Measurements from ENCODE around the gene ZFP3.
"Not testable (repeated sequence)": the region's sequence is repeated elsewhere in the genome, so short reads cannot be mapped to it uniquely, and the experiment has no call there.

- TF ChIP-seq YY1 (IDR thresholded peaks at IDR 0.05; ENCODE audit: insufficient read depth, insufficient read length); SUZ12 (IDR thresholded peaks at IDR 0.05; ENCODE audit: extremely low read depth, insufficient read depth, insufficient read length): not testable (repeated sequence)
Measured at GRCh38 chr17:5124125-5124760, 46.0 kb downstream of the ZFP3 start.
